ENCODE results near the gene EML1.

Gene EML1

GRCh38 chr14:99971087-99971940, 178.1 kb downstream of the EML1 start:
- no peak for TF ChIP-seq CTCF (IDR thresholded peaks at IDR 0.05; ENCODE audit: extremely low read depth, missing control alignments)
- DNase-seq (ENCODE audit: low spot score), result peak; percentile 91

GRCh38 chr14:99971941-99972747, 178.9 kb downstream of the EML1 start:
- TF ChIP-seq CTCF (IDR thresholded peaks at IDR 0.05; ENCODE audit: extremely low read depth, missing control alignments), result no peak
- DNase-seq (ENCODE audit: low spot score), result peak; percentile 53

GRCh38 chr14:99972748-99973466, 179.7 kb downstream of the EML1 start:
- no peak for TF ChIP-seq CTCF (IDR thresholded peaks at IDR 0.05; ENCODE audit: extremely low read depth, missing control alignments)
- no peak for DNase-seq (ENCODE audit: low spot score)

GRCh38 chr14:99975190-99975589, 182.0 kb downstream of the EML1 start:
- no peak for TF ChIP-seq CTCF (IDR thresholded peaks at IDR 0.05; ENCODE audit: extremely low read depth, missing control alignments)
- no peak for DNase-seq (ENCODE audit: low spot score)

- no peak for TF ChIP-seq CTCF (IDR thresholded peaks at IDR 0.05; ENCODE audit: extremely low read depth, missing control alignments)
- no peak for DNase-seq (ENCODE audit: low spot score)
Measured at GRCh38 chr14:99976021-99976420, 182.8 kb downstream of the EML1 start.

GRCh38 chr14:99976681-99977080, 183.5 kb downstream of the EML1 start:
- no peak for TF ChIP-seq CTCF (IDR thresholded peaks at IDR 0.05; ENCODE audit: extremely low read depth, missing control alignments)

More at GRCh38 chr14:99976681-99977080, 183.5 kb downstream of the EML1 start:
- no peak for DNase-seq (ENCODE audit: low spot score)

Data from GM20000 (cell line).